Measurements from ENCODE around the gene ABL2.
A peak's percentile ranks its signal among the peaks of the same experiment; 100 is the strongest.
"Not testable (repeated sequence)": the region's sequence is repeated elsewhere in the genome, so short reads cannot be mapped to it uniquely, and the experiment has no call there.

Gene ABL2

DNA sequence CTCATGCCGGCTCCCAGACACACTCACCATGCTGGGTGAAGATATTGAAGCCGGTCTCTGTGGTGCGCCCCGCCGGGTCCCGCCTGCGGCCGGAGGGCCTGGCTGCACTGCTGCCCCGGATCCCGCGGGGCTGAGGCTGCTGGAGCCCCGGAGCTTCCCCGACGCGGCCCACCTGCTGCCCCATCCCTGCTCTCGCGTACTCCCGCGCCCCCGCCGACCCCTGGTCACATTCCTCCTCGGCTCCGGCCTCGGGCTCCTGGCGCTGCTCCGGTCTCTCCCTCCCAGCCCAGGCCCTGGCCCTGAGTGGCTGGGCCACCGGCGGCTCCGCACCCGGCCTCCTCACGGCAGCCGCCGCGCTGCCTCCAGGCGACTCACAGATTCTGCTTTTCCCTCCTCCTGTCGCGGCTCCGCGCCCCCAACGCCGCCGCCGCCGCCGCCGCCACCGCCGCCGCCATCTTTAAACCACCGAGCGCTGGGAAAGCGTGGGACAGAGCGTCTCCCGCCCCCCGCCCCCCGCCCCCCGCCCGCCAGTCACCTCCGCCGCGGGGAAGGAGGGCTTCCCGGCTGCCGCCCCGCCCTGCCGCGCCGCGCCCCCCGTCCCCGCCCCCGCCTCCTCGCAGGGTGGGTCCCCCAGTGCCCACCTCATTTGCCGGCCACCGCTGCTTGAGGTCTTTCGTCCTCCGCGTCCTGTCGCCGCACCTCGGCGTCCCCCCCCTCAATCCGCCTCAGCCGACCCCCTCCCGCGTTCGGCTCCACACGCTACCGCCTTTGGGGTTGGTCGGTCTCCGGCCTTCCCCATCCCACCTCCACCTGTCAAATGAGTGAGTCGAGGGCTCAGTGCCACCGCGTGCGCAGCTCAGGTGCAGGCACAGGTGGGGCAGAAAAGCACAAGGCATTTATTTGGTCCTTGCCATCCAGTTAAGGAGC, at the start of gene ABL2:
ABL2 (minus strand) TSS at position 464 of the 927 bp plus-strand sequence; CDS start at position 184, 280 bp downstream.
- DNase-seq = peak; percentile 63

DNA sequence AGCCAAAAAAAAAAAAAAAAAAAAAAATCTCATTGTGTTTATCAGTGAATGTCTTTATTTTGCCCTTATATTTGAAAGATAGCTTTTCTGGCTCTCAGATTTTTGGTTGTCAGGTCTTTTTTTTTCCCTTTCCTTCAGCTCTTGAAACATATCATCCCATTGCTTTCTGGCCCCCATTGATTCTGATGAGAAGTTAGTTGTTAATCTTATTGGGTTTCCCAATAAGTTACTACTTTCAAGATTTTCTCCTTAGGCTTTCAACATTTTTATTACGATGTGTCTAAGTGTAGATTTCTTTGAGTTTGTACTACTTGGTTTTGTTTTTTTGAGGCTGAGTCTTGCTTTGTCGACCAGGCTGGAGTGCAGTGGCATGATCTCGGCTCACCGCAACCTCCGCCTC, 49.4 kb upstream of the ABL2 start:
- DNase-seq = no peak

DNA sequence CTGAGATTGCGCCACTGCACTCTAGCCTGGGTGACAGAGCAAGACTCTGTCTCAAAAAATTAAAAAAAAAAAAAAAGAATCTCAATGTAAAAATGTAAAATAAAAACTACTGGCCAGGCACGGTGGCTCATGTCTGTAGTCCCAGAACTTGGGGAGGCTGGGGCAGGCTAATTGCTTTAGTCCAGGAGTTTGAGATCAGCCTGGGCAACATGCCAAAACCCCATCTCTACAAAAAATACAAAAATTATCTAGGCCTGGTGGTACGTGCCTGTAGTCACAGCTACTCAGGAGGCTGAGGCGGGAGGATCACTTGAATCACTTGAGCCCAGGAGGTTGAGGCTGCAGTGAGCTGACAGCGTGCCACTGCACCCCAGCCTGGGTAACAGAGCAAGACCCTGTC, 44.9 kb upstream of the ABL2 start:
- not testable (repeated sequence) for DNase-seq

DNA sequence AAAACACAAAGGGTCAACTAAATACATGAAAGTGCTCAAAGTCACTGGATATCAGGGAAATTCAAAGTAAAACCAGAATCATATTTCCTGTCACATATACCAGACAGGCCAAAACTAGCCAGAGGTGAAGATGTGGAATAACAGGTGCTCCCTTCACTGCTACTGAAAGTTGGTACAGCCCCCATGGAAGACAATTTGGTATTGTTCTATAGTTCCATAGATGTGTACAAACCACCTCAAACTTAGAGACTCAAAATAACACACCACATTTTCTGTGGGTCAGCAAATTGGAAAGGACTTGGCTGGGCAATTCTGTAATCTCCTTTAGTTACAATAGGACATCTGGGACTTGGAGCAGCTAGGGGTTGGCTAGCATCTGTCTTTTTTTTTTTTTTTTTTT, 39.6 kb upstream of the ABL2 start:
- DNase-seq = no peak

DNA sequence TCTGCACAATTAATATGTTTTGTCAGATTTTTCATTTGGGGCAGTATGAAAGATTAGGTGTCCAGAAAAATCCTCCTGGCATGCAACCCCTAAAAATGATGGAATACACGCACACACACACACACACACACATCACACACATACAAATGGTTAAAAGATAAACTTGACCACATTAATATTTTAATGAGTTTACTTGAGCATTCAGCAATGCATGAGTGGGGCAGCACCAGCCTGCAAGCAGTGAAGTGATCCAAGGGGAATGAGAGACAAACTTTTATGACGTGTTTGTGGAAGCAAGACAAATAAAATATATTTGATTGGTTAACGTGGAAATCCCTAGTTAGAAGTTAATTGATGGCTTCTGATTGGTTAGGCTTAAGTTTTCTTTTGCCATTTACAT, 35.0 kb upstream of the ABL2 start:
- no peak for DNase-seq

DNA sequence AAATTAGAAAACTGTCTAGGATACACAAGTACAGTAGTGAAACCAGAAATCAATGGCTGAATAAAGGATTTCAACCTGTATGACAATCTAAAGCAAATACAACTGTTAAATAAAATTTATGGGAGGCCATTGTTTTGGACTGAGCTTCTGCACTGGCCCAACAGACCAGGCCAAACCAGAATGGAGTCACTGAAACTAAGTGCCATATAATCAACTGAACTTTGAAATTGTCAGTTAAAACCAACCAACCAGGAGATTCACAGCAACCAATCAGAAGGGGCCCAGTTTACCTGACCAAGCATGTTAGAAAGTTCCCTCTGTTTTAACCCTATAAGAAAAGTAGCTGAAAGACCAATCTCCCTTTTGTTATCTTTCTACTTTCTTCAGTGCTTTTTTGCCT, 33.6 kb upstream of the ABL2 start:
- no peak for DNase-seq

DNA sequence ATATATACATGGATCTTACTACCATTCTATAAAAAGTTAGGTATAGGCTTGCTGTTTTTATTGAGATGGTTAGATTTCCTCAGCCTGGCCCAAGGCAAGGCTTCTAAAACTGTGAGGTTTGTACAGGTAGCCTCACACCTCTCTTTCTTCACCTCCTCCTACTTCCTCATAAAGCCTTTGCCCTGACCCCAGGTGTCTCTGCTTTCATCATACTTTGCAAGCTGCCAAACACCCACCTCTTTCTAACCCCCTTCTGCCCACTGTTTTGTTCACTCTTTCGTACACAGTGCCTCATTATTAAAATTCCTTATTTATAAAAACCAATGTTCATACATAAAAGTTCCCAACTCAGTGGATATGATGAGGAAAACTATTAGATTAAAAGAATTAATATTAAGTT, 32.7 kb upstream of the ABL2 start:
- DNase-seq = no peak

DNA sequence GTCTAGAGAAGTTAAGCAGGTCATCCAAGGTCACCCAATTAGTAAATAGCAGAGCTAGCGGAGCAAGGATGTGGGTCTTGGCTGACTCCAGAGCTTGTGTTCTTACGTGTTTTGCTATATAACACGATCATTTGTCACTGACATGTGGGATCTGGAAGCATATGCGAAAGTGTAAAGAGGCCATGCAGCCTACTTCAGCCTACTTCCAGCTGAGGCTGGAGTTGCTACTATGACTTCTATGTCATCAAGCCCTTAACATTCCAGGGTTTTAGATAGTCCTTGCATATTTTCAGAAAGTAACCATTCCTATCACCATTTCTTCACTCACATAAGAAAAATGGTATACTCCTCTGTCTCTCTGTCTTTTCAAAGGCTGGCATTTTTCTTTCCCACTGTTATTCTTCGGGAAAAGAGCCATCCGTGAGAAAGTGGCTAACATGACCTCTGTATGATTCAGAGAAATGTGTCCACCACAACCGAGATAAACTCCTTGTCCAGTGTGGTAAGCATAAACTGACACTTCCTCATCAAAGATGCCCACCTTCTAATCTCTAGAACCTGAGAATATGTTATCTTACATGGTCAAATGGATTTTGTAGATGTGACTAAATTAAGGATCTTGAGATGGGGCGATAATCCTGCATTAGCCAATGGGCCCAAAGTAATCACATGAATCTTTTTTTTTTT, 24.0 kb upstream of the ABL2 start:
- no peak for DNase-seq

DNA sequence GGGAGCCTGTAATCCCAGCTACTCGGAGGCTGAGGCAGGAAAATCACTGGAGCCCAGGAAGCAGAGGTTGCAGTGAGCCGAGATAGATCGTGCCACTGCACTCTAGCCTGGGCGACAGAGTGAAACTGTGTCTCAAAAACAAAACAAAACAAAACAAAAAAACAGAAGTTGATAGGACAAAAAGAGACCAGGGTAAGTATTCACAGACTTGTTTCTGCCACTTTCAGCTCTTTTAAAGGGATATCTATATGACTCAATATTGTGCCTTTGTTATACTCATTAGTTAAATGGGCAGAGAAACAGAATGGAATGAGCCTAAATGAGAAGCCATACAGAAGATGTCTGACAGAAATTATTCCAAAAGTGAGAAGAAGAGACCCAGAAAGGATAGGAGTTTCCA, 23.1 kb upstream of the ABL2 start:
- no peak for DNase-seq

DNA sequence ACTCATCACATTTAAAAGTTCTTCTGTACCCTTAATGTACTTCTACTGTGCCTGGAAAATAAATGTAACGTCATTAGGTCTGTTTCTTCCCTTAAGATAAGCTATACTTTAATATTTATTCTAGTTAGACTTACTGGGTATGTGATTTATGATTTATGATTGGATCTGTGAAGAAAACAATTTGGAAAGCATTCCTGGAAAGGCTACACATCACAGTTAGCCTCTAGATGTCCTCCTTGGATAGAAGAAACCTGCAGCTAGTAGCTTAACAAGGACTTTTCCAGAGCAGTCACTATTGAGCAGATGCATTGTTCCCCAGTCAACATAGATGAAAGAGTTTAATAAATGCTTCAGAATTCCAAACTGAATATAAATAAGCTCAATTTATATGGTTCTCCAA, 22.2 kb upstream of the ABL2 start:
- DNase-seq = no peak

DNA sequence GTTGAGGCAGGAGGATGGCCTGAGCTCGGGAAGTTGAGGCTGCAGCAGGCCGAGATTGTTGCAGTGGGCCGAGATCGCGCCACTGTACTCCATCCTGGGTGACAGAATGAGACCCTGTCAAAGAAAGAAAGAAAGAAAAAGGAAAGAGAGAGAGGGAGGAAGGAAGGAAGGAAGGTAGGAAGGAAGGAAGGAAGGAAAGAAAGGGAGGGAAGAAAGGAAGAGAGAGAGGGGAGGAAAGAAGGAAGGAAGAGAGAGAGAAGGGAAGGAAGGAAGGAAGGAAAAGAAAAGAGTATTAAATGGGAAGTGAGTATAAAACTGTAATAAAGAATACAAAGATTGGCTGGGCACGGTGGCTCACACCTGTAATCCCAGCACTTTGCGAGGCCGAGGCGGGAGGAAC, 18.4 kb upstream of the ABL2 start:
- DNase-seq = no peak

DNA sequence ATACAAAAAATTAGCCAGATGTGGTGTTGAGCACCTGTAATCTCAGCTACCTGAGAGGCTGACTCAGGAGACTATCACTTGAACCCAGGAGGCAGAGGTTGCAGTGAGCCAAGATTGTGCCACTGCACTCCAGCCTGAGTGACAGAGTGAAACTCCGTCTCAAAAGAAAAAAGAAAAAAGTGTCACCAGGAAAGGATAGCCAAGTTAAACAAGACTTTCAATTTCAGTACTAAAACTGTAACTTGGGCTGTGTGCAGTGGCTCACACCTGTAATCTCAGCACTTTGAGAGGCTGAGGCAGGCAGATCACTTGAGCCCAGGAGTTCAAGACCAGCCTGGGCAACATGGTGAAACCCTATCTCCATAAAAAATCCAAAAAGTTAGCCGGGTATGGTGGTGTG, 15.9 kb upstream of the ABL2 start:
- not testable (repeated sequence) for DNase-seq

DNA sequence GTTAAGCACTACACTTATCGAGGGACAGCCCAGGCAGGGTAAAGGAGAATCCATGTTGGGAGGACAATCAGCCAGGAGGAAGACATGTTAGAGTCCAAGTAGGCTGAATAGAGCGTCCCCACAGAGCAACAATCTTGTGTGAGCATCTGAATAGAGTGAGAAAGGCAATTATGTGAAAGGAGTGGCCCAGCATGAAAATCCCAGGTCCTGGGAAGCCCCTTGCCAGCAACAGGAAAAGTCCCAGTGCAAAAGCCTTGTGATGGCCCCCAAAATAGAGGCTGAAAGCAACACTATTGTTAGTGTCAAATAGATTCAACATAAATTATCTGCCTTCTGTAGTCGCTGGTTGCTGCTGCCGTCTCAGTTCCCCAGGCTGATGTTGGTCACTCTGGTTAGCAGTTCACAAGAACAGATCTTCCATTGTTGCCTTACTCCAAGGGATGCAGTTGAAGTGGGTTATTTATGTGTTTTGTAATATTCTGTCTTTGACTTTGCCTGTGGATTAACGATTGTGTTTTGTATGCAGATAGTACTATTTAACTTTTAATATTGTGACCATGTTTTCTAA, 12.1 kb upstream of the ABL2 start:
- no peak for DNase-seq

DNA sequence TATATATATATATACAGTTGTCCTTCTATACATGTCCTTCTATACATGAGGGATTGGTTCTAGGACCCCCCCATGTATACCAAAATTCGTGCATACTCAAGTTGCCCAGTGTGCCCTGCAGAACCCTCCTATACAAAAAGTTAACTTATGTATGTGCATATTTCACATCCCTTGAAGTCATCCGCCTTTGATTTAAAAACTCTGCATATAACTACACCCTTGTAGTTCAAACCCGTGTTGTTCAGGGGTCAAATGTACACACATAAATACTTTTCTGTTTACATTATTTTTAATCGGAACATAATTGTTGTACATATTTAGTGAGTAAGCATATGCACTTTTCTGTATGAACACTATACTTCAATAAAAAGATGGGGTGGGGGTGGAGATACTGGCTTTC, 7.7 kb upstream of the ABL2 start:
- no peak for DNase-seq

DNA sequence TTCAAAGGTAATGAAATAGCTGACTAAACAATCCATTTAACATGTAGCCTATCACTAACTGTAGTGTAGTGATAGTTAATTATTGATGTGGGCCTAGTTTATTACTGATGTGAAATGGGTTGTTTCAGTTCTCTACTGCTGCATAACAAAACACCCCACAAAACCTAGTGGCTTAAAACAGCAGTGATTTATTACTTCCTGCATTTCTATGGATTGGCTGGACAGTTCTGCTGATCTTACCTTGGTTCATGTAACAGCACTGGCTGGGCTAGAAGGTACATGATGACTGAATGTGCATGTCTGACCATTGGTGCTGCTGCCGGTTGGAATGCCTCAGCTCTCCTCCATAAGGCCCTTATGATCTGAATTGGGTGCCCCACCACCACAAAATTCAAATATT, 5.4 kb upstream of the ABL2 start:
- DNase-seq = no peak

DNA sequence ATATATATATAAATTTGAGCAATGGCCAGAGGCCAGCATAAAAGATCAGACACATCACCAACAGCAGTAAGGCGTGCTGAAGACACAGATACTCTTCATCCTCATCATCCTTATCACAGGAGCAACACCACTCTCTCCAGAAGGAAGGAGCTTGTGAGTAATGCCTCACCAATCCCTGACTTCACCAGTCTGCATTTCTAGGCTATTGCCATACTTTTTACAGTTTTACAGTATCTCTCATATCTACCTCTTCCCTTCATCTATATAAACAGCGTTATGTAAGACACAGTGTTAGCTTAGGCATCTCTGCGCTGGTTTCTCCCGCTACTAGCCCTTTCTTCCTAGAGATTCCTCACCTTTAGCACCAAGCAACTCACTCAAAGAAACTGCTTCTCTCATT, 2.4 kb upstream of the ABL2 start:
- no peak for DNase-seq

DNA sequence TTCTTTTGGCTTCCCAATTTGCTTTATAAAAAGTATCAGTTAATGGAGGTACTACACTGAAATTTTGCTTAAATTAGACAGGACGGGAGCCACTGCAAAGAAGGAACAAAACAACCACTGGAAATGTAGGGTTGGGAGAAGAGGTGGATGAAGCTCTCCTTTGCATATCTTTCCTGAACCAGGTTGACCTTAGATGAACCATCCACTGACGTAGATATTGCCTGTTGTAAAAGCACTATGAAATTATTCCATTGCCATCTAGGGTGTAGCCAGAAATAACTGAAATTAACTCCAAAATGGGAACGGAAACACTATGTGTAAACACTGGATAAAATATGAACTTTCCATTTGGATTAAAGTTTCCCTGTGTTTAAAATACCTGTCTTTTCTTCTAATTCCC, 1.2 kb upstream of the ABL2 start:
- no peak for DNase-seq

DNA sequence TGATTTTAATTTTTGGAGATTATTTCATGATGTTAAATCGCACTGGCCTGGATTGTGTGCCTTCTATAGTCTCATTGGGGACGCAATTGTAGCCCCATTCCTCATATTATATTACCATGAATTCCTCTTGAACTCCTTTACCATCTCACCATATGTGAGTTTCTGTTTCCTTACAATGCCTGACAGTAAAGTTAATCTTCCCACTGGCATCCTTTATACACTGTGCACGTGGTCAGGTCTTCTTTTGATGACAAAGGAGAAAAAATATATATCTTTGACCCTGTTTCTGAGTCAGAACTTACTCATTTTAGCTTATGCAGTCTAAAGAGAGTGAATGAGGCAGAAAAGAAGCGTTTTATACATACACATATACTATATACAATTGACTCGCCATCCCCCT, 774 bp upstream of the ABL2 start:
- no peak for DNase-seq

DNA sequence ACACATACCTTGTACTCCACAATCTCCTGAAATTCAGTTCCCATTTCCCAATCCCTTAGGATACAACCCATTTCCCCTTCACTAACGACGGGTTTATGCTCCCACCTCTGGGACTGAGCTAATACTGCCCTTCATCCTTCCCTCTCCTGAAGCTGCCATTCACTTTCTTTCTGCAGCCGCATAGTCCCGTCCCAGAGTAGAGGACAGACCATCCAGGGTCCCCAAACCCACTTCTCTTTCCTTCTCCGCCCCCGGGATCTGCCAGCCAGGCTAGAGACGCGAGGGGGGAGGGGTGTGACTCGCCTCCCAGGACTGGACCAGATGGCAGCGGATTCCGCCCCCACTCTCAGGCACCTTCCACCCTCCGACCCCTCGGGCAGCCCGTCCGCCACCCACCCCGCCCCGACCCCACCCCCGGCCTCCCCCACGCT, 679 bp downstream of the ABL2 start:
- DNase-seq = peak; percentile 45

DNA sequence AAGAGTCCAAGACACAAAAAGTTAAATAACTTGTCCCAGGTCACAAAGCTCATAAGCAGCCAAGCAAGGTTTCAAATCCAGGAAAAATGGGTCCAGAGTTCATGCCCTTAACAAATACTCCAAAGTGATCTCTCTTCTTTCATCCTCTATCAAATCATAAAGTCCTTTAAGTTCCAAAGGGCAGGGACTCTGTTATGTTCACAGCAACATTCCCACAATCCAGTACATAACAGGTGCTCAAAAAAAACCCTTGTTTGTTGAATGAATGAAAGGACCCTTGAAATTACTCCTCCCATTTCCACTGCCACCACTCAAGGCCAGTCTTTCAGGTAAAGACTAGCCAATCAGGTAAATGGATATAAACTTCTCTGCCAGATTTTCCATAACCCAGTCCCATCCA, 2.7 kb downstream of the ABL2 start:
- DNase-seq = no peak

DNA sequence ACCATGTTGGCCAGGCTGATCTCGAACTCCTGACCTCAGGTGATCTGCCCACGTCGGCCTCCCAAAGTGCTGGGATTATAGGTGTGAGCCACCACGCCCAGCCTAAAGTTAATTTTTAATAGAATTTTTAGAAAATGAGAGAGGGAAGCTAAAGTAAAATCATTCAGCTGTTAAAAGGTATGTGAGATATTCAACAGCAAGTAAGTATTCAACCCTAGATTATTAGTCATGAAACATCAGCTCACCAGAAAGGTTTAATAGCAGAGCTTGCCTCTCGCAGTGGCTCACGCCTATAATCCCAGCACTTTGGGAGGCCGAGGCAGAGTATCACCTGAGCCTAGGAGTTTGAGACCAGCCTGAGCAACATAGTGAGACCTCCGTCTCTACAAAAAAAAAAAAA, 5.0 kb downstream of the ABL2 start:
- DNase-seq = not testable (repeated sequence)

DNA sequence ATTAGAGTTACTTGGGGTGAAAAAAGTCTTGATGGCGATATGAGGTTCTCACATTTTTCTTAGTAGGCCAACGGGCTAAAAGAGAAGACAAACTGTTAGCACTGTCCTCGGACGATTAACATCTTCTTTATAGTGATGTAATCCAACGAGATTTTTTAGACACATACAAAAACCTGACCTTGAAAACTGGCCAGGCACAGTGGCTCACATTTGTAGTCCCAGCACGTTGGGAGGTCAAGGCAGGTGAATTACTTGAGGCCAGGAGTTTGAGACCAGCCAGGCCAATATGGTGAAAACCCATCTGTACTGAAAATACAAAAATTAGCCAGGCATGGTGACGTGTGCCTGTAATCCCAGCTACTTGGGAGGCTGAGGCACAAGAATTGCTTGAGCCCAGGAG, 8.4 kb downstream of the ABL2 start:
- DNase-seq = not testable (repeated sequence)

DNA sequence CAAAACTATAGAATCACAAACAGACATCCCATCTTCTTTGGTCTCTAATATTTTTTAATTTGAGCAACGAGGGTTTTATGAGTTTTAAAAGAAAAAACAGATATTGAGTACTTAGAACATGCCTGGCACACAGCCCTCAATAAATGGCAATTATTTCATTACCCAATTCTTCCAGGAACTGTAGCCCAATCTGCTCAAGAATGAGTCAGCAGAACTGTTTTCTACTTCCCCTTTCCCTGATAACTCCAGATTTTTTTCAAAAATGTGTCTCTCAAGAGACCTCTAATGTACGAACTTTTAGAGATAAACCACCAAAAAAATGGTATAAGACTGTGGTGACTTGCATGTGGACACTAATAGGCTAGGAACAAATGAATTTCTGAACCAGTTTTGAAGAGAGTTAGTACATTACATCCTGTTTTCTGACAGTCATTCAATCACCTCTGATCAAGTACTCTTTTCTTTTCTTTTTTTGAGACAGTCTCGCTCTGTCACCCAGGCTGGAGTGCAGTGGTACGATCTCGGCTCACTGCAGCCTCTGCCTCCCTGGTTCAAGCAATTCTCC, 11.5 kb downstream of the ABL2 start:
- no peak for DNase-seq

DNA sequence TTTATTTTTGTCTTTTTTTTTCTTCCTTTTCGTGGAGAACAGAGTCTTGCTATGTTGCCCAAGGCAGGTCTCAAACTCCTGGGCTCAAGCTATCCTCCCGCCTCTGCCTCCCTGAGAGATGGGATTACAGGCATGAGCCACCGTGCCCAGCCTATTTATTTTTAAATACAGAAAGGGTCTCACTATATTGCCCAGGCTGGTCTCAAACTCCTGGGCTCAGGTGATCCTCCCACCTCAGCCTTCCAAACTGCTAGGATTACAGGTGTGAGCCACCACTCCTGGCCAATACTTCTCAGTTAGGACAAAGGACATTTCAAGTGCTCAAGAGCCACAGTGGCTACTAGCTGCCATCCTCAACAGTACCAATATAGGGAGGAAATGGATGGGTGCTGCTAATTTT, 16.2 kb downstream of the ABL2 start:
- not testable (repeated sequence) for DNase-seq

Data from activated CD4-positive, alpha-beta T cell treated with anti-CD3 and anti-CD28 coated beads for 48 hours (primary cell).